Hepatocyte (in vitro differentiated cells): ENCODE measurements around the gene ZNF28.
"Not testable (repeated sequence)": the region's sequence is repeated elsewhere in the genome, so short reads cannot be mapped to it uniquely, and the experiment has no call there.

ENCODE experiments used
- CTCF ChIP-seq: fragments of 200-600 bp; sonication (generic); IDR thresholded peaks from 2 replicates; pipeline ENCODE4 v1.5.1; 2016; ENCODE audit warnings: antibody characterized with exemption, mild to moderate bottlenecking; ENCODE audit not compliant: poor library complexity
- EZH2 ChIP-seq: fragments of 200-600 bp; sonication (generic); IDR thresholded peaks from 2 replicates; pipeline ENCODE4 v1.6.1; 2016; ENCODE audit warnings: antibody characterized with exemption, mild to moderate bottlenecking, borderline replicate concordance
- EZH2phosphoT487 ChIP-seq: fragments of 200-600 bp; sonication (generic); IDR thresholded peaks from one replicate; pipeline ENCODE4 v1.6.1; 2018; ENCODE audit warnings: antibody characterized with exemption, mild to moderate bottlenecking, low read depth, moderate library complexity; ENCODE audit not compliant: unreplicated experiment, severe bottlenecking

- not testable (repeated sequence) for TF ChIP-seq EZH2, CTCF, EZH2phosphoT487
Measured at GRCh38 chr19:52829866-52830265, 8.4 kb upstream of the ZNF28 start.
